GM18861 (cell line): ENCODE measurements around the gene PDLIM3.

Source experiments
- ATAC-seq: cut with Tn5 transposase; IDR thresholded peaks from one replicate; pipeline ENCODE4 v1.9.1; 2021; ENCODE audit not compliant: unreplicated experiment

PDLIM3 gene

GRCh38 chr4:185472103-185472542 lies 63.2 kb downstream of the PDLIM3 start:
- ATAC-seq, result no peak

GRCh38 chr4:185471235-185472102 lies 63.8 kb downstream of the PDLIM3 start, which contains the start of gene CCDC110:
Gene CCDC110 (minus strand): TSS chr4:185471733. CDS start chr4:185471683, 50 bp downstream.
- peak; percentile 84 for ATAC-seq

- no peak for ATAC-seq
Observed at GRCh38 chr4:185470501-185471195, 64.7 kb downstream of the PDLIM3 start.

DNA sequence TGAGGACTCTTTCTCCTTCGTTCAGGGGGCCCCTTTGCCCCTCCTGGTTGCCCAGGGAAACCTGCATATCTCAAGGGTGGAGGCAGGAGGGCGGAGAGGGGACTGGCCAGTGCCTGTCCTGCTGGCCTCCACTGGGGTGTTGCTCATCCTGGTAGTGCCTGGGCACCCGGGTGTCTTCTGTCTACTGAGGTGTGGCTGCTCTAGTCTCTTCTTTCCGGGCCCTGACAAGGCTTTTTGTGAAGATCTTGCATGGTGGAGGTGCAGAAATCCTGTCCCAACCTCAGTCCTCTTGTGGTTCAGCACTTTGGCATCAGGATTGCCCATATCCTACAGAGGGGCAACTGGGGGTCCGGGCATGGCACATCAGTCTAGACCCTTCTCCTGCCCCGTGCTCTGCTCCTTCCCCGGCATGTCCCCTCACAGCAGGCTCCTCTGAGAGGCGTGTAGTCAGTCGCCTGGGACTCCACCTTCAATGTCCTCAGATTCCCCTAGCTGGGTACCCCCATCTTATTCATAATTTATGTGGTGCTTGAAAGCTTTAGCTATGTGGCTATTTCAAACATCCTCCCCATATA lies 65.6 kb downstream of the PDLIM3 start:
- no peak for ATAC-seq

DNA sequence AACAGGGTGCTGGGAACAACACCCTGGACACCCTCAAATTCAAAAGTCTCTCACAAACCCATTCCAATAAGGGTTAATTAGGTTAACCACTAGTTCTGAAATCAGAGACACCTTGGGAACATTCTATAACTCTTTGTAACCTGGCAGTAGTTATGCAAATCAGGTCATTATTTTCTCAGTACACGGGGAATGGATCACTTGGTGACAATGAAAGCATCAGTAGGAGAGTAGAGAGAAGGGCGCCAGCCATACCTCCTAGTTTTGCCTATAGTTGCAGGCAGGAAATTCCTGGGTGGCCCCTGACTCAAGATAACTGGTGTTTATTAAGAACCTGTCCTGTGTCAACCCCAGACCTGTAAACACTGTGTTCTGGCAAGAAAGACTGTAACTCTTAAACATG lies 66.3 kb downstream of the PDLIM3 start:
- no peak for ATAC-seq

GRCh38 chr4:185467991-185468390 lies 67.3 kb downstream of the PDLIM3 start:
- ATAC-seq, result no peak

GRCh38 chr4:185467101-185467500 lies 68.2 kb downstream of the PDLIM3 start:
- ATAC-seq, result no peak

- no peak for ATAC-seq
Observed at GRCh38 chr4:185465707-185466106, 69.6 kb downstream of the PDLIM3 start.

DNA sequence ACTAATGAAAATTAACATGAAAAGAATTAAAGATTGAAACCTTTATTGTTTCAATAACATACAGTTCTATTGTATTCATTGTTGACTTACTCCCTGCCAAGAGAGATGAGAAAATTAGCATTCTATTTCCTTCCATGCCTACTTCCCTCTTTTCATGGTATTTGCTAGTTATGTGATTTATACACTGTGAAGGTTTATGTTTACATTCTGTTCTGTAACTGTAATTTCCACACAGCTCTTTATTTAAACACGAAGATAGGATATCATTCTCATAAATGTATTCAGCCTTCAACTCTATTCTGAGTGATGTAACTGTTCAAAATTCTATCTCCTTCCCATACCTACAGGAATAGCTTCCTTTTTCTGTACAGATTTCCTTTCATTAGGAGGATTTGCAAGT lies 70.4 kb downstream of the PDLIM3 start:
- no peak for ATAC-seq

- ATAC-seq, result no peak
Observed at GRCh38 chr4:185464183-185464582, 71.1 kb downstream of the PDLIM3 start.

DNA sequence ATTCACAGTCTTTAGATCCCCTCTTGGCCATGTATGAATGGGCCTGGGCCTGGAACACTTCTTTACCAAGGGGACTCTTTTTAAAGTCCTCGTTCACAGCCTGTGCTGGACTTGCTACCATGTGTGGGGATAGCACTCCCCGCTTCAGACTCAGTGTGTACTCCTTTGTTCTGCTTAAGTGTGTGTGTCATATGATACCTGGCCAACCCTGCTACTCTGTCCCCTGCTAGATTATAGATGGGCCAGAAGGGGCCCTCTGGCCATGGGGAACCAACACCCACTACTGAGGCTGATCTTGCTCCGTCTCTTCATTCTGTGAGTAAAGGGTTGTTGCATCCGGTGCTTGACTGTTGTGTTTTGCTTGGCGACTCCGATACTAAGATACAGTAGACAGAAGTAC lies 71.8 kb downstream of the PDLIM3 start:
- no peak for ATAC-seq

- no peak for ATAC-seq
Observed at GRCh38 chr4:185461565-185461964, 73.7 kb downstream of the PDLIM3 start.

- ATAC-seq, result no peak
Observed at GRCh38 chr4:185457136-185457535, 78.2 kb downstream of the PDLIM3 start.

DNA sequence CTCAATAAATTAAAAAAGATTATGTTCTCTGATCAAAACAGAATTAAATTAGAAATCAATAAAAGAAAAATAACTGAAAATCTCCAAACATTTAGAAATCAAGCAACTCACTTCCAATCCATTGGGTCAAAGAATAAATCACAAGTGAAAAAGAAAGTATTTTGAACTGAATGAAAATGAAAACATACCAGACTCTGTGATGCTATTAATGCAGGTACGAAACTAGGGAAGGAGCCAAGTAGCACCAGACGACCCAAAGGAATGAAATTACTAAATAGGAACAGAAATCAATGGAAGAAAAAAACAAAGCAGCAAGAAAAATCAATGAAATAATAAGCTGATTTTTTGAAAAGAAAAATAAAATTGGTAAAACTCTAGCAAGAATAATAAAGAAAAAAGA lies 79.2 kb downstream of the PDLIM3 start:
- ATAC-seq, result no peak
